GM23248 (cell line): ENCODE results near the gene TMEM150B. TPM values are rescaled to one million over a fixed set of nuclear protein-coding genes. Genes with fewer than 3 reads are reported as not detected.

Experiments used
- DNase-seq: peaks from one replicate; pipeline ENCODE4 v3.0.0-alpha.2; 2015
- H2AFZ ChIP-seq: fragments of 200-600 bp; sonication (generic); 2 replicates; pipeline ENCODE4 v1.6.1; 2016; ENCODE audit warnings: antibody characterized with exemption
- H3F3A ChIP-seq: fragments of 200-600 bp; sonication (generic); 2 replicates; pipeline ENCODE4 v1.6.1; 2016; ENCODE audit warnings: mild to moderate bottlenecking, antibody characterized with exemption, mixed run types; ENCODE audit not compliant: insufficient read depth
- H3K27ac ChIP-seq: fragments of 200-600 bp; sonication (generic); 2 replicates; pipeline ENCODE4 v1.5.1; 2016; ENCODE audit warnings: mild to moderate bottlenecking
- H3K27me3 ChIP-seq: fragments of 200-600 bp; sonication (generic); replicated peaks from 2 replicates; pipeline ENCODE4 v1.6.1; 2016; ENCODE audit warnings: mild to moderate bottlenecking; ENCODE audit not compliant: insufficient read depth
- H3K36me3 ChIP-seq: fragments of 200-600 bp; sonication (generic); 2 replicates; pipeline ENCODE4 v1.6.1; 2016; ENCODE audit warnings: low read depth, mild to moderate bottlenecking
- H3K4me1 ChIP-seq: fragments of 200-600 bp; sonication (generic); 2 replicates; pipeline ENCODE4 v1.6.1; 2016; ENCODE audit warnings: mild to moderate bottlenecking; ENCODE audit not compliant: insufficient read depth
- H3K4me2 ChIP-seq: fragments of 200-600 bp; sonication (generic); one replicate; pipeline ENCODE4 v1.6.1; 2016; ENCODE audit warnings: mild to moderate bottlenecking; ENCODE audit not compliant: unreplicated experiment
- H3K4me3 ChIP-seq: fragments of 200-600 bp; sonication (generic); 2 replicates; pipeline ENCODE4 v1.5.1; 2016; ENCODE audit warnings: mild to moderate bottlenecking
- H3K79me2 ChIP-seq: fragments of 200-600 bp; sonication (generic); 2 replicates; pipeline ENCODE4 v1.6.1; 2016; ENCODE audit warnings: mild to moderate bottlenecking; ENCODE audit not compliant: insufficient read depth
- H3K9ac ChIP-seq: fragments of 200-600 bp; sonication (generic); 2 replicates; pipeline ENCODE4 v1.6.1; 2016; ENCODE audit warnings: mild to moderate bottlenecking
- H3K9me2 ChIP-seq: fragments of 200-600 bp; sonication (generic); 2 replicates; pipeline ENCODE4 v1.6.1; 2016; ENCODE audit warnings: mixed run types, mild to moderate bottlenecking, moderate library complexity; ENCODE audit not compliant: insufficient read depth
- H3K9me3 ChIP-seq: fragments of 200-600 bp; sonication (generic); one replicate; pipeline ENCODE4 v1.6.1; 2017; ENCODE audit warnings: low read depth
- H4K20me1 ChIP-seq: fragments of 200-600 bp; sonication (generic); 2 replicates; pipeline ENCODE4 v1.6.0; 2016; ENCODE audit not compliant: insufficient read depth
- EZH2 ChIP-seq: fragments of 200-600 bp; sonication (generic); IDR thresholded peaks from 2 replicates; pipeline ENCODE4 v1.6.1; 2018; ENCODE audit warnings: antibody characterized with exemption, mild to moderate bottlenecking; ENCODE audit not compliant: insufficient read depth, poor library complexity, severe bottlenecking
- EZH2phosphoT487 ChIP-seq: fragments of 200-600 bp; sonication (generic); IDR thresholded peaks from 2 replicates; pipeline ENCODE4 v1.6.1; 2018; ENCODE audit warnings: antibody characterized with exemption, moderate library complexity, mild to moderate bottlenecking, low read depth; ENCODE audit not compliant: insufficient read depth
- WGBS, 2 experiments: methylation state at CpG; one replicate each; pipeline ENCODE4 v1.1.6; 2015 to 2017; ENCODE audit warnings: low lambda C conversion rate in 2 of 2, low coverage in 1 of 2; ENCODE audit errors: missing lambda C conversion rate in 2 of 2; 5-methylcytosine and 5-hydroxymethylcytosine counted together
- in situ Hi-C: fragments of 300-500 bp; cut with MboI; formaldehyde crosslinking; loops from 2 replicates; pipeline ENCODE4 v1.15.0; 2020
- polyA plus RNA-seq: library from polyadenylated mRNA; unstranded; fragments of >200 nt; fragmentation: Nextera tagmentation; extraction: Ambion mirVana; gene quantifications from 2 replicates; pipeline ENCODE4 v1.2.1, GENCODE V29; 2016
- total RNA-seq: library from RNA; depleted of rRNA; stranded (reverse); fragments of >200 nt; shearing (Covaris generic); gene quantifications from 2 replicates; pipeline ENCODE4 v1.2.3, GENCODE V29; 2014

TMEM150B gene
- total and polyA plus RNA-seq, 2 experiments from 2014 or later, result not detected

- TF ChIP-seq EZH2phosphoT487, result no peak
- TF ChIP-seq EZH2, result no peak
- Histone ChIP-seq H3K79me2 (no peaks in the 10 kb centered on the region), H3K9me2 (no peaks in the 10 kb centered on the region), H3K27me3 (no peaks in the 10 kb centered on the region), H2AFZ (no peak overlapping the region), H3K27ac (no peak overlapping the region), H3K4me2 (no peak overlapping the region), H3F3A (no peaks in the 10 kb centered on the region), H3K4me3 (no peak overlapping the region), H3K36me3 (no peaks in the 10 kb centered on the region), H3K4me1 (no peaks in the 10 kb centered on the region), H3K9me3 (no peaks in the 10 kb centered on the region), H3K9ac (no peak overlapping the region), H4K20me1 (no peaks in the 10 kb centered on the region)
- WGBS, 2 experiments, result 55 to 61% methylated on average over 8 of the region's 8 CpGs
- no peak for DNase-seq
- in situ Hi-C loops, result no loop called here
Observed at GRCh38 chr19:55316646-55317045, 8.5 kb downstream of the TMEM150B start.

- H3K27ac ChIP-seq, result no peak overlapping the region
- in situ Hi-C loops, result no loop called here
- no peaks in the 10 kb centered on the region for H3K79me2 ChIP-seq
- H3K36me3 ChIP-seq, result no peaks in the 10 kb centered on the region
- no peaks in the 10 kb centered on the region for H4K20me1 ChIP-seq
- no peaks in the 10 kb centered on the region for H3K4me1 ChIP-seq
- TF ChIP-seq EZH2 (no peak), EZH2phosphoT487 (no peak)
- 67 to 71% methylated on average over 13 of the region's 13 CpGs for WGBS, 2 experiments
- H3K9ac ChIP-seq, result no peak overlapping the region
- H3K27me3 ChIP-seq, result no peaks in the 10 kb centered on the region
- no peak overlapping the region for H3K4me2 ChIP-seq
- H3K9me3 ChIP-seq, result no peaks in the 10 kb centered on the region
- H2AFZ ChIP-seq, result no peak overlapping the region
- H3K4me3 ChIP-seq, result no peak overlapping the region
- H3K9me2 ChIP-seq, result no peaks in the 10 kb centered on the region
- H3F3A ChIP-seq, result no peaks in the 10 kb centered on the region
- no peak for DNase-seq
Observed at GRCh38 chr19:55315956-55316525, 9.1 kb downstream of the TMEM150B start.

GRCh38 chr19:55314396-55314795, 10.7 kb downstream of the TMEM150B start:
- Histone ChIP-seq H3K4me1 (no peaks in the 10 kb centered on the region), H3K27ac (no peak overlapping the region), H3K36me3 (no peaks in the 10 kb centered on the region), H3K9me2 (no peaks in the 10 kb centered on the region), H3K9me3 (no peaks in the 10 kb centered on the region), H3K4me3 (no peak overlapping the region), H3K27me3 (no peaks in the 10 kb centered on the region), H3F3A (no peaks in the 10 kb centered on the region), H3K9ac (no peak overlapping the region), H2AFZ (no peak overlapping the region), H3K79me2 (no peaks in the 10 kb centered on the region), H3K4me2 (no peak overlapping the region), H4K20me1 (no peaks in the 10 kb centered on the region)
- WGBS, 2 experiments, result 66 to 68% methylated on average over 8 of the region's 8 CpGs
- in situ Hi-C loops, result no loop called here
- no peak for DNase-seq
- TF ChIP-seq EZH2phosphoT487 (no peak), EZH2 (no peak)

- H2AFZ ChIP-seq, result no peak overlapping the region
- no peak overlapping the region for H3K9ac ChIP-seq
- DNase-seq, result no peak
- WGBS, 2 experiments, result 80 to 82% methylated on average over 38 to 47 of the region's 47 CpGs
- no peaks in the 10 kb centered on the region for H4K20me1 ChIP-seq
- no peaks in the 10 kb centered on the region for H3K79me2 ChIP-seq
- no peaks in the 10 kb centered on the region for H3K9me2 ChIP-seq
- no peak for TF ChIP-seq EZH2phosphoT487
- TF ChIP-seq EZH2, result no peak
- H3K36me3 ChIP-seq, result no peaks in the 10 kb centered on the region
- H3K4me3 ChIP-seq, result no peak overlapping the region
- H3K27ac ChIP-seq, result no peak overlapping the region
- no peaks in the 10 kb centered on the region for H3K4me1 ChIP-seq
- in situ Hi-C loops, result no loop called here
- no peaks in the 10 kb centered on the region for H3K9me3 ChIP-seq
- H3F3A ChIP-seq, result no peaks in the 10 kb centered on the region
- no peak overlapping the region for H3K4me2 ChIP-seq
- H3K27me3 ChIP-seq, result no peaks in the 10 kb centered on the region
Observed at GRCh38 chr19:55312621-55313512, 12.3 kb downstream of the TMEM150B start.
